ENCODE data around the gene XYLT1. TPM values are rescaled to one million over a fixed set of nuclear protein-coding genes. Genes with fewer than 3 reads are reported as not detected.

Gene XYLT1
- total RNA-seq, 4 donors from 2014 or later: 6.6 to 17.2 (median 10.0) TPM

GRCh38 chr16:17367036-17367435, 103.7 kb downstream of the XYLT1 start:
- H3K4me1 ChIP-seq: peaks cover 30 to 88% (median 52%) of the 10 kb centered on the region in 3 donors
- no peaks in the 10 kb centered on the region for H3K27me3 ChIP-seq
- intact Hi-C loops (cut with DNase I): no loop called here
- TF ChIP-seq CTCF (IDR thresholded peaks at IDR 0.05) (no peak), POLR2A (IDR thresholded peaks at IDR 0.05) (no peak)
- H3K36me3 ChIP-seq: no peaks in the 10 kb centered on the region
- no peak overlapping the region for H3K4me3 ChIP-seq
- WGBS, 2 donors: 64 to 66% methylated on average over 6 to 9 of the region's 9 CpGs
- no peaks in the 10 kb centered on the region for H3K9me3 ChIP-seq
- H3K27ac ChIP-seq: peak overlapping the region in 2 of 4 donors; percentile 4 to 40
- no peak for DNase-seq

GRCh38 chr16:17366299-17366961, 104.3 kb downstream of the XYLT1 start:
- Histone ChIP-seq H3K4me3 (no peak overlapping the region), H3K9me3 (no peaks in the 10 kb centered on the region), H3K36me3 (no peaks in the 10 kb centered on the region), H3K27ac (peak overlapping the region in 2 of 4 donors; percentile 4 to 40), H3K27me3 (no peaks in the 10 kb centered on the region), H3K4me1 (peaks cover 30 to 93% (median 52%) of the 10 kb centered on the region in 3 donors)
- TF ChIP-seq CTCF (IDR thresholded peaks at IDR 0.05) (no peak), POLR2A (IDR thresholded peaks at IDR 0.05) (no peak)
- no peak for DNase-seq
- WGBS, 2 donors: 84 to 89% methylated on average over 8 of the region's 8 CpGs
- intact Hi-C loops (cut with DNase I): no loop called here

- H3K36me3 ChIP-seq: no peaks in the 10 kb centered on the region
- WGBS, 2 donors: 74 to 78% methylated on average over 3 of the region's 3 CpGs
- TF ChIP-seq POLR2A (IDR thresholded peaks at IDR 0.05) (no peak), CTCF (IDR thresholded peaks at IDR 0.05) (no peak)
- H3K9me3 ChIP-seq: no peaks in the 10 kb centered on the region
- H3K4me1 ChIP-seq: peaks cover 30 to 89% (median 52%) of the 10 kb centered on the region in 3 donors
- DNase-seq: no peak
- no peaks in the 10 kb centered on the region for H3K27me3 ChIP-seq
- H3K4me3 ChIP-seq: no peak overlapping the region
- peak overlapping the region in 3 of 4 donors; percentile 34 to 40 (median 39) for H3K27ac ChIP-seq
- intact Hi-C loops (cut with DNase I): no loop called here
Measured at GRCh38 chr16:17365591-17366298, 105.0 kb downstream of the XYLT1 start.

GRCh38 chr16:17365211-17365541, 105.6 kb downstream of the XYLT1 start:
- no peak for DNase-seq
- Histone ChIP-seq H3K9me3 (no peaks in the 10 kb centered on the region), H3K36me3 (no peaks in the 10 kb centered on the region), H3K4me1 (peaks cover 25 to 86% (median 46%) of the 10 kb centered on the region in 3 donors), H3K27me3 (no peaks in the 10 kb centered on the region), H3K27ac (peak overlapping the region in 3 of 4 donors; percentile 7 to 39 (median 34)), H3K4me3 (no peak overlapping the region)
- TF ChIP-seq POLR2A (IDR thresholded peaks at IDR 0.05) (no peak), CTCF (IDR thresholded peaks at IDR 0.05) (no peak)
- intact Hi-C loops (cut with DNase I): no loop called here
- 84 to 100% methylated on average over 1 to 4 of the region's 4 CpGs for WGBS, 2 donors

Measured in esophagus squamous epithelium (tissue), 5 donors.